Neural cell (in vitro differentiated cells): ENCODE data around the gene MAPK10.

ENCODE experiments used
- EP300 ChIP-seq: fragments of 450-650 bp; conservative IDR thresholded peaks from 2 replicates; pipeline ENCODE4 v1.6.1; 2014; ENCODE audit warnings: antibody characterized with exemption, mild to moderate bottlenecking, moderate library complexity; ENCODE audit not compliant: poor library complexity, severe bottlenecking
- POLR2AphosphoS5 ChIP-seq: IDR thresholded peaks from 2 replicates; pipeline ENCODE4 v1.6.1; 2012
- TAF1 ChIP-seq: IDR thresholded peaks from 2 replicates; pipeline ENCODE4 v1.6.1; 2012; ENCODE audit warnings: low read depth
- TF ChIP-seq, protein P1 (sequence below): fragments of 450-650 bp; IDR thresholded peaks from 2 replicates; pipeline ENCODE4 v1.5.1; 2014; ENCODE audit warnings: antibody characterized with exemption, mild to moderate bottlenecking, moderate library complexity; ENCODE audit not compliant: poor library complexity, severe bottlenecking
- TF ChIP-seq, protein P2 (sequence below): IDR thresholded peaks from 2 replicates; pipeline ENCODE4 v1.6.1; 2012; ENCODE audit warnings: borderline replicate concordance

DNA sequence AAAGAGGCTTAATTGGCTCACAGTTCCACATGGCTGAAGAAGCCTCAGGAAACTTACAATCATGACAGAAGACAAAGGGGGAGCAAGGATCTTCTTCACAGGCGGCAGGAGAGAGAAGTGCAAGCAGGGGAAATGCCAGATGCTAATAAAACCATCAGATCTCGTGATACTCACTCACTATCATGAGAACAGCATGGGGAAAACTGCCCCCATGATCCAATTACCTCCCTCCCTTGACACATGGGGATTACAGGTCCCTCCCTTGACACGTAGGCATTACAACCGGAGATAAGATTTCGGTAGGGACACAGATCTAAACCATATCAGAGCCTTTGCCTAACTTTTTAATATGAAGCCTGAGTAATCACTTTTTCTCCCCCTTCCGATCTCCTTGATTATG is 43.7 kb upstream of the MAPK10 start:
- TF ChIP-seq POLR2AphosphoS5: no peak
- TF ChIP-seq, protein P1, sequence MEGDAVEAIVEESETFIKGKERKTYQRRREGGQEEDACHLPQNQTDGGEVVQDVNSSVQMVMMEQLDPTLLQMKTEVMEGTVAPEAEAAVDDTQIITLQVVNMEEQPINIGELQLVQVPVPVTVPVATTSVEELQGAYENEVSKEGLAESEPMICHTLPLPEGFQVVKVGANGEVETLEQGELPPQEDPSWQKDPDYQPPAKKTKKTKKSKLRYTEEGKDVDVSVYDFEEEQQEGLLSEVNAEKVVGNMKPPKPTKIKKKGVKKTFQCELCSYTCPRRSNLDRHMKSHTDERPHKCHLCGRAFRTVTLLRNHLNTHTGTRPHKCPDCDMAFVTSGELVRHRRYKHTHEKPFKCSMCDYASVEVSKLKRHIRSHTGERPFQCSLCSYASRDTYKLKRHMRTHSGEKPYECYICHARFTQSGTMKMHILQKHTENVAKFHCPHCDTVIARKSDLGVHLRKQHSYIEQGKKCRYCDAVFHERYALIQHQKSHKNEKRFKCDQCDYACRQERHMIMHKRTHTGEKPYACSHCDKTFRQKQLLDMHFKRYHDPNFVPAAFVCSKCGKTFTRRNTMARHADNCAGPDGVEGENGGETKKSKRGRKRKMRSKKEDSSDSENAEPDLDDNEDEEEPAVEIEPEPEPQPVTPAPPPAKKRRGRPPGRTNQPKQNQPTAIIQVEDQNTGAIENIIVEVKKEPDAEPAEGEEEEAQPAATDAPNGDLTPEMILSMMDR: no peak
- no peak for TF ChIP-seq EP300
- TF ChIP-seq, protein P2, sequence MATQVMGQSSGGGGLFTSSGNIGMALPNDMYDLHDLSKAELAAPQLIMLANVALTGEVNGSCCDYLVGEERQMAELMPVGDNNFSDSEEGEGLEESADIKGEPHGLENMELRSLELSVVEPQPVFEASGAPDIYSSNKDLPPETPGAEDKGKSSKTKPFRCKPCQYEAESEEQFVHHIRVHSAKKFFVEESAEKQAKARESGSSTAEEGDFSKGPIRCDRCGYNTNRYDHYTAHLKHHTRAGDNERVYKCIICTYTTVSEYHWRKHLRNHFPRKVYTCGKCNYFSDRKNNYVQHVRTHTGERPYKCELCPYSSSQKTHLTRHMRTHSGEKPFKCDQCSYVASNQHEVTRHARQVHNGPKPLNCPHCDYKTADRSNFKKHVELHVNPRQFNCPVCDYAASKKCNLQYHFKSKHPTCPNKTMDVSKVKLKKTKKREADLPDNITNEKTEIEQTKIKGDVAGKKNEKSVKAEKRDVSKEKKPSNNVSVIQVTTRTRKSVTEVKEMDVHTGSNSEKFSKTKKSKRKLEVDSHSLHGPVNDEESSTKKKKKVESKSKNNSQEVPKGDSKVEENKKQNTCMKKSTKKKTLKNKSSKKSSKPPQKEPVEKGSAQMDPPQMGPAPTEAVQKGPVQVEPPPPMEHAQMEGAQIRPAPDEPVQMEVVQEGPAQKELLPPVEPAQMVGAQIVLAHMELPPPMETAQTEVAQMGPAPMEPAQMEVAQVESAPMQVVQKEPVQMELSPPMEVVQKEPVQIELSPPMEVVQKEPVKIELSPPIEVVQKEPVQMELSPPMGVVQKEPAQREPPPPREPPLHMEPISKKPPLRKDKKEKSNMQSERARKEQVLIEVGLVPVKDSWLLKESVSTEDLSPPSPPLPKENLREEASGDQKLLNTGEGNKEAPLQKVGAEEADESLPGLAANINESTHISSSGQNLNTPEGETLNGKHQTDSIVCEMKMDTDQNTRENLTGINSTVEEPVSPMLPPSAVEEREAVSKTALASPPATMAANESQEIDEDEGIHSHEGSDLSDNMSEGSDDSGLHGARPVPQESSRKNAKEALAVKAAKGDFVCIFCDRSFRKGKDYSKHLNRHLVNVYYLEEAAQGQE: no peak
- TF ChIP-seq TAF1: no peak
